Liver (tissue), 3 donors: ENCODE results near the gene GPR141.

Source experiments
- CTCF ChIP-seq: fragments of 150-350 bp; IDR thresholded peaks from 2 replicates; pipeline ENCODE4 v1.5.1; 2017; ENCODE audit warnings: improper control_type of control experiment, low read depth, low read length; ENCODE audit not compliant: missing input control
- MAX ChIP-seq: IDR thresholded peaks from 2 replicates; pipeline ENCODE4 v1.6.1; 2016; ENCODE audit warnings: antibody characterized with exemption
- RAD21 ChIP-seq, 2 donors: IDR thresholded peaks; 2 replicates each; pipeline ENCODE4 v1.6.1; 2016; ENCODE audit warnings: antibody characterized with exemption in 2 of 2, mild to moderate bottlenecking in 2 of 2
- donor health status: healthy.
- donor health status: healthy.

- TF ChIP-seq RAD21 (IDR thresholded peaks at IDR 0.05) (no peak), CTCF (no peak), MAX (no peak)
Observed at GRCh38 chr7:37756797-37757551, 73.4 kb downstream of the GPR141 start.
